Measurements from ENCODE around the gene SLC25A27. TPM values are rescaled to one million over a fixed set of nuclear protein-coding genes. Genes with fewer than 3 reads are reported as not detected.

Gene SLC25A27
- total and polyA plus RNA-seq, 2 of the 4 experiments (the other 2 are of a cell fraction), result 1.3 TPM; not detected in 1

DNA sequence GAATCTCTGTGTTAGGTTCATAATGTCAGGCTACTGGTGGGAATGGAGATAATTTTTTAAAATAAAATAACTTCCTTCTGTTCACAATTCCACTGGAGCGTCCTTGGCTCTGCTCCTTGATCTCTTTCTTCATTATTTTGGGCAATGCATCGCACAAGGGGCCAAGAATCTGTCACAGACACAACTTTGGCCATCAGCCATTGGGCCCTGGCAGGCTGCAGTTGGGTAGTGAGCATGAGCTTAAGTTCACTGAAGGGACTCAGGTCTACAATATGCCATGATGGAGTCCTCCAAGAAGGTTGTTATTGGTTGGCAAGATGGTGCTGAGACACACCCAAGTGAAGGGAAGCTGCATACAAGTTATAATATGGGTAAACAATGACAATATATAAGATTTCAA lies 40.1 kb upstream of the SLC25A27 start:
- in situ Hi-C loops (cut with MboI; ENCODE audit: low sequenced_read_pairs), result no loop called here

More for the DNA sequence above, 40.1 kb upstream of the SLC25A27 start:
- no peak overlapping the region for H3K56ac ChIP-seq (ENCODE audit: extremely low read depth, insufficient read depth, low read length)
- dilution Hi-C loops (cut with HindIII; ENCODE audit: low sequenced_read_pairs, unreplicated experiment), result no loop called here
- no peak overlapping the region for H3K23ac ChIP-seq (ENCODE audit: low read depth, low read length)
- no peak overlapping the region for H4K91ac ChIP-seq (ENCODE audit: insufficient read depth, low read depth, low read length)
- H2BK120ac ChIP-seq (ENCODE audit: low read depth, low read length), result no peak overlapping the region
- H3K4me1 ChIP-seq (ENCODE audit: control insufficient read depth, insufficient read depth, low read length), result no peaks in the 10 kb centered on the region
- H2AK5ac ChIP-seq (ENCODE audit: low read depth, low read length), result no peak overlapping the region
- no peak overlapping the region for H2BK15ac ChIP-seq (ENCODE audit: low read depth, low read length)
- intact Hi-C loops (cut with micrococcal nuclease), result no loop called here
- no peak overlapping the region for H2BK5ac ChIP-seq (ENCODE audit: low read depth, low read length, poor library complexity, severe bottlenecking)
- whole genome bisulfite sequencing, 2 experiments (ENCODE audit: extremely low coverage in 2 of 2, insufficient read length in 1 of 2), result no CpG with 5 or more reads among the region's 2 CpGs
- no peaks in the 10 kb centered on the region for H3K9me3 ChIP-seq (ENCODE audit: control insufficient read depth, insufficient read depth, low read length)
- no peak for ATAC-seq (ENCODE audit: low read depth)
- no peaks in the 10 kb centered on the region for H4K20me1 ChIP-seq (ENCODE audit: insufficient read depth, low read length)
- BruUV-seq (replicated peaks), result no TSS peak
- H3K36me3 ChIP-seq (ENCODE audit: control insufficient read depth, insufficient read depth, low read length), result no peaks in the 10 kb centered on the region
- no peaks in the 10 kb centered on the region for H3K27me3 ChIP-seq (ENCODE audit: control insufficient read depth, insufficient read depth, low read length)
- H3K9ac ChIP-seq (ENCODE audit: low read depth, low read length), result no peak overlapping the region
- H3K14ac ChIP-seq (replicated peaks; ENCODE audit: low read depth, low read length), result no peak overlapping the region
- H3K18ac ChIP-seq (ENCODE audit: low read depth, low read length), result no peak overlapping the region
- H3K27ac ChIP-seq (ENCODE audit: insufficient read depth, low read length), result no peak overlapping the region
- no peak overlapping the region for H2AK9ac ChIP-seq (replicated peaks; ENCODE audit: low read depth, low read length, poor library complexity)
- H2BK20ac ChIP-seq (ENCODE audit: low read depth, low read length), result no peak overlapping the region
- DNase-seq, result no peak
- no peak overlapping the region for H4K8ac ChIP-seq (ENCODE audit: low read depth in 2 of 2, low read length in 2 of 2)
- H3K9me1 ChIP-seq (ENCODE audit: insufficient read depth, low read length), result no peaks in the 10 kb centered on the region
- H4K5ac ChIP-seq (ENCODE audit: low read depth, low read length), result no peak overlapping the region
- no peaks in the 10 kb centered on the region for H3K79me1 ChIP-seq (ENCODE audit: low read depth in 1 of 2, low read length in 2 of 2)
- no peak overlapping the region for H2AFZ ChIP-seq (replicated peaks; ENCODE audit: low read length, poor library complexity)
- CTCF ChIA-PET, result no interaction called here
- TF ChIP-seq RCOR1 (IDR thresholded peaks at IDR 0.05; ENCODE audit: insufficient replicate concordance, low read length) (no peak), MAFK (IDR thresholded peaks at IDR 0.05; ENCODE audit: low read depth, low read length) (no peak), CEBPB (IDR thresholded peaks at IDR 0.05; ENCODE audit: low read depth, low read length) (no peak)
- H3K4me2 ChIP-seq (ENCODE audit: low read depth, low read length), result no peak overlapping the region
- H3K4ac ChIP-seq (ENCODE audit: low read depth, low read length), result no peak overlapping the region
- POLR2A ChIA-PET (ENCODE audit: unreplicated experiment), result no interaction called here
- no peak overlapping the region for H3K4me3 ChIP-seq (ENCODE audit: insufficient read depth, low read depth, low read length)

All from IMR-90 (cell line).